ENCODE data around the gene ALMS1.
"Not testable (repeated sequence)": the region's sequence is repeated elsewhere in the genome, so short reads cannot be mapped to it uniquely, and the experiment has no call there.

The ALMS1 gene, protein sequence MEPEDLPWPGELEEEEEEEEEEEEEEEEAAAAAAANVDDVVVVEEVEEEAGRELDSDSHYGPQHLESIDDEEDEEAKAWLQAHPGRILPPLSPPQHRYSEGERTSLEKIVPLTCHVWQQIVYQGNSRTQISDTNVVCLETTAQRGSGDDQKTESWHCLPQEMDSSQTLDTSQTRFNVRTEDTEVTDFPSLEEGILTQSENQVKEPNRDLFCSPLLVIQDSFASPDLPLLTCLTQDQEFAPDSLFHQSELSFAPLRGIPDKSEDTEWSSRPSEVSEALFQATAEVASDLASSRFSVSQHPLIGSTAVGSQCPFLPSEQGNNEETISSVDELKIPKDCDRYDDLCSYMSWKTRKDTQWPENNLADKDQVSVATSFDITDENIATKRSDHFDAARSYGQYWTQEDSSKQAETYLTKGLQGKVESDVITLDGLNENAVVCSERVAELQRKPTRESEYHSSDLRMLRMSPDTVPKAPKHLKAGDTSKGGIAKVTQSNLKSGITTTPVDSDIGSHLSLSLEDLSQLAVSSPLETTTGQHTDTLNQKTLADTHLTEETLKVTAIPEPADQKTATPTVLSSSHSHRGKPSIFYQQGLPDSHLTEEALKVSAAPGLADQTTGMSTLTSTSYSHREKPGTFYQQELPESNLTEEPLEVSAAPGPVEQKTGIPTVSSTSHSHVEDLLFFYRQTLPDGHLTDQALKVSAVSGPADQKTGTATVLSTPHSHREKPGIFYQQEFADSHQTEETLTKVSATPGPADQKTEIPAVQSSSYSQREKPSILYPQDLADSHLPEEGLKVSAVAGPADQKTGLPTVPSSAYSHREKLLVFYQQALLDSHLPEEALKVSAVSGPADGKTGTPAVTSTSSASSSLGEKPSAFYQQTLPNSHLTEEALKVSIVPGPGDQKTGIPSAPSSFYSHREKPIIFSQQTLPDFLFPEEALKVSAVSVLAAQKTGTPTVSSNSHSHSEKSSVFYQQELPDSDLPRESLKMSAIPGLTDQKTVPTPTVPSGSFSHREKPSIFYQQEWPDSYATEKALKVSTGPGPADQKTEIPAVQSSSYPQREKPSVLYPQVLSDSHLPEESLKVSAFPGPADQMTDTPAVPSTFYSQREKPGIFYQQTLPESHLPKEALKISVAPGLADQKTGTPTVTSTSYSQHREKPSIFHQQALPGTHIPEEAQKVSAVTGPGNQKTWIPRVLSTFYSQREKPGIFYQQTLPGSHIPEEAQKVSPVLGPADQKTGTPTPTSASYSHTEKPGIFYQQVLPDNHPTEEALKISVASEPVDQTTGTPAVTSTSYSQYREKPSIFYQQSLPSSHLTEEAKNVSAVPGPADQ (N-terminal part only)

DNA sequence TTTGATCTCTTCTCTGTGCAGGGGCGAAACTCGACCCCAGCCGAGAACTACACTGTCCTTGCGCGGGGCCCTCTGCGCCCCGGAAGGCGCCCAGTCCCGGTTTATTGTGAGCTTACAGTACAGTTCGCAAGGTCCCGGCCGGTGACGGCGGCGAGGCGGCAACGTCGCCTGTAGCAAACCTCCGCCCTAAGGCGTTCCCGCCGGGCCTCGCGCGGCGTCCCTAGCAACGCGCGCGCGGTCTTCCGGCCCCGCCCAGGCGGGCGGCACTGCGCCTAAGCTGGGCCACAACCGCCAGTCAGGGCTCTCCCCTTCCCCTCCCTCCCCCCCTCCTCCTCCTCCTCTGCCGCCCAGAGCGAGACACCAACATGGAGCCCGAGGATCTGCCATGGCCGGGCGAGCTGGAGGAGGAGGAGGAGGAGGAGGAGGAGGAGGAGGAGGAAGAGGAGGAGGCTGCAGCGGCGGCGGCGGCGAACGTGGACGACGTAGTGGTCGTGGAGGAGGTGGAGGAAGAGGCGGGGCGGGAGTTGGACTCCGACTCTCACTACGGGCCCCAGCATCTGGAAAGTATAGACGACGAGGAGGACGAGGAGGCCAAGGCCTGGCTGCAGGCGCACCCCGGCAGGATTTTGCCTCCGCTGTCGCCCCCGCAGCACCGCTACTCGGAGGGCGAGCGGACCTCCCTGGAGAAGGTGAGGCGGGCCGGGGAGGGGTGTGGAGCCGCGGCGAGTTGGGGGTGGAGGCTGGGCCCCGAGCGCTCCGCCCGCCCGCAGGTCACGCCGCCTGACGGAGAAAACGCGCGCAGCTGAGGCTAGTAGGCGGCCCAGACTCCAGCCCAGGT is at the start of gene ALMS1:
ALMS1 (plus strand) TSS at position 333 of the 838 bp plus-strand sequence; CDS start at position 366, 33 bp downstream.
- no peak for FAIRE-seq

DNA sequence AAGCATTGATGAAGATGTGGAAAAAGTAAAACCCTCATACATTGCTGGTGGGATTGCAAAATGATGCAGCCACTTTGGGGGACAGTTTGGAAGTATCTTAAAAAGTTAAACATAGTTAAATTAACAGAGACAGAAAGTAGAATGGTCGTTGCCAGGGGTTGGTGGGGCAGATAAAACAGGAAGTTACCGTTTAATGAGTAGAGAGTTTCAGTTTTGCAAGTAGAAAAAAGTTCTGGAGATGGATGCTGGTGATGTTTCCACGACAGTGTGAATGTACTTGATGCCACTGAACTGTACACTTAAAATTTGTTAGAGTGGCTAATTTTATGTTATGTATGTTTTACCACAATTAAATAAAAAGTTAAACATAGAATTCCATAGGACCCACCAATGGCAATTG is 47.8 kb upstream of the ALMS1 start:
- no peak for FAIRE-seq

DNA sequence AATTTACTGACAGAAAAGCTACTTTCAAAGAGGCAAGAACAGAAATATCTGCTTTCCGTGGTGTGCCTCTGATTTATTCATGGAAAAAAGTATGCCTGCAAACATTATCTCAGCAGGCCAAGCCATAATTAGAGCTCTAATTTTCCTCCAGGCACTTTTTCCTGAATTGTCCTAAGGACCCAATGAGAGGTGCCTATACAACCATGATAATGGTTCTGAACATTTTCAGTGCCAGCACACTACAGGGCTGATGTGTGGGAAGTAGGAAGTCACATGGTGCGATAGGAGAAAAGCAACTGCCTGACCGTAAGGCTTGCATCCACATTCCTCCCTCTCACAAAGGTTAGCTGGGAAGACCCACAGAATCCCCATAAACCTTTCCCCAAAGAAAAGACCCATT is 46.4 kb upstream of the ALMS1 start:
- no peak for FAIRE-seq

DNA sequence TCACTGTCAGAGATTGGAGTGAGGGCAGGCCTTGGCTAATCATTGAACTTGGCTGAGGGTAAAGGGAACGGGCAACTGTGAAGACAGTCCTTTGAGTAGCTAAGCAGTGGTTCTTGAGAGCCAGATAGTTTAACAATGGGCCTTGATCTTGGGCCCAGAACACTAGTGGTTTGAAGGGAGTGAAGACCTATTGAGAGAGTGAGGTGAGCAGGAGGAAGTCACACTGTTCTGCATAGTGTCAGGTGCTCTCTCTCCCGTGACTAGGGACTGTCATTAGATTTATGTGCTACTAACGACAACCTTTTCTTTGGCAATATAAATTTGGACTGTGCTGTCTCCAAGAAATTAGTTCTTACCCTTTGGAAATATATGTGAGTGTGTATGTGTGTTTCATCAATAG is 44.6 kb upstream of the ALMS1 start:
- FAIRE-seq = no peak

DNA sequence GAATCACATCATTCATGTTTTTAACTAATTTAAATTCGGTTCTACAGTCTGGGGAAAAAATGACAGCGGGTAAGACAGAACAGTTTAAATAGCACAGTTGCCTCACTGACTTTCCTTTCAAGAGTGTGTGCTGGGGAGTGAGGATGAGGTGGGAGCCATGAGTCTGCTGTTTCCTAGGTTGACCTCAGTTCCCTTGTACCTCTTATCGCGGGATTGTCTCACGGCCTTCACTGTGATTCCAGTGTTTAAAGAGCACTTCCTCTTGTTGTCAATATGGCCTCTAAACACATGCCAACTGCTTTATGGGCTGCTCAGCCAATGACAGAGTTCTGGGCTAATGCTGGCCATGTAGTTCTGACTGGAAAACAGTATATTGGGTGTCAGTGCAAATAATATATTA is 41.6 kb upstream of the ALMS1 start:
- no peak for FAIRE-seq

DNA sequence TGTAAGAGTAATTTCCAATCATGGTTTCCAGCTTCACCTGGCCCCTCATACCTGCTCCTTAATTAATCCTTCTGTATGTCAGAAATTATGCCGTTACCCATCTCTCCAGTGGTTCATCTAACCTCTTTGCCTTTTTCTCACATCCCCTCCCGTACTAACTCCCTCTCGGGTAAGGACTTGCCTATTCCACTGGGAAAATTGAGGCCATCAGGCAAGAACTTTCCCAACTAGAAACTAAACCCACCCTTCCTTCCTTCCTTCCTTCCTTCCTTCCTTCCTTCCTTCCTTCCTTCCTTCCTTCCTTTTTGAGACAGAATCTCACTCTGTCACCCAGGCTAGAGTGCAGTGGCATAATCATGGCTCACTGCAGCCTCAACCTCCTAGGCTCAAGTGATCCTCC is 40.9 kb upstream of the ALMS1 start:
- FAIRE-seq = not testable (repeated sequence)

DNA sequence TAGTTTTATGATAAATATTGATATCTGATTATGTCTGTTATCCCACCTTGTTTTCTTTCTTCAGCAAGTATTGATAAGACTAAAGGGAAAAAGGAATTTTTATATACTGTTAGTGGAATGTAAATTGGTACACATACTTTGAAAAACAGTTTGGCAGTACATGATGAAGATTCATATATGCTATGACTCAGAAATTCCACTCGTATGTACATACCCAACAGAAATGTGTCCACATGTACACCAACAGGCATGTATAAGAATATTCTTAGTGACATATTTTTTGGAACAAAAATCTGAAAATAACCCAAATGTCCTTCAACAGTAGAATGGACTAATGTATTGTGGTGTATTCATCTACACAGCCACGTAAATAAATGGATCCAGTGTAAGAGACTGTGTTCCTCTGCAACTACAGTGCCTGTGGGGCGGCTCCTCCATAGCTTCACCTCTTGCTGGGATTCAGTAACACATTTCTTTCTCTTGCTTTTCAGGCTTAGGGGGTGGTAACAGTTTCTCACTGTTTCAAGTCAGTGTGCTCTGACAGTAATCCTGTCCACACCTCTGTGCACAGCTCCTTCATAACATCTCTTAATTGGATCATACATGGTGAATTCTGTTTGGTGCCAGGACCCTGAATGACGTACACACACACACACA is 35.5 kb upstream of the ALMS1 start:
- no peak for FAIRE-seq

DNA sequence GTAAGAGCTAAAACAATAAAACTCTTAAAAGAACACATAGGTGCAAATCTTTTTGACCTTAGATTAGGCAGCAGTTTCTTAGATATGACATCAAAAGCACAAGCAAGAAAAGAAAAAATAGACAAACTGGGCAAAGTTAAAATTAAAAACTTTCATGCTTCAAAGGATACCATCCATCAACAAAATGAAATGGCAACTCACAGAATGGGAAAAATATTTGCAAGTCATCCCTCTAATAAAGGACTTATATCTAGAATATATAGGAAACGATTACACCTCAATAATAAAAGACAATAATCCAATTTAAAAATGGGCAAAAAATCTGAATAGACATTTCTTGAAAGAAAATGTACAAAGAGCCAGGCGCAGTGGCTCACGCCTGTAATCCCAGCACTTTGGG is 29.5 kb upstream of the ALMS1 start:
- no peak for FAIRE-seq

DNA sequence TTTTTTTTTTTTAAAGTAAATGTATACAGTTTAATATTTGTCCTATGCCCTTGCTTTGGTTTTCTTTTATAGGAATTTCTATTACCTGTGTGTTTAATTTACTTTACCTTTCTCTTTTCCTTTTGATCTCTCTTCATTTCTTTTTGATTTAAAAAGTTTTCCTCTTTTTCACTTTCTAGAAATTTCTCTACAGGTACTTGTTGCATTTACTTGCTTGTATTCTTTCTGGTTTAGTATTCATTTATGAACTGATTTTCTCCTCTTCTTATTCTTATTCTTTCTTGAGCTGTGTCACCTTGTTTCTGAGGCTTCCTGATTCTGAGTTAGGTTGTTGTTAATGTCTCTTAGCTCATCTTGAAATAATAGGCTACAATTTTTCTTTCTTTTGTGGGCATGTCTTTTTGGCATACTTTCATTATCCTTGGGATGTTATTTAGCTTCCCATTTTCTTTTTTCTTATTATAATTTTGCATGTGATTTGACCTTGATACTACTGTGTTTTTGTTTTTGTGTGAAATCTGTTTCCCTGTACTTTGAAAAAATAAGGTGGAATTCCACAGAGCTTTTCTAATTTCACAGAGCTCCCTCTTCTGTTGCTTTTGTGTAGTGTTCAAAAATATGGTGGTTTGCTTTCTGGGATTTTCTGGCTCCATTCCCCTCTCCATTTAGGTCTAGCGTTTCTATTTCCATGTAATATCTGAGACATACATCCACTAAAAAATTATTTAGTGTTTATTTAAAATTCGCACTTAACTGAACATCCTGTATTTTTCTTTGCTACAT is 25.5 kb upstream of the ALMS1 start:
- peak; percentile 93 for FAIRE-seq

DNA sequence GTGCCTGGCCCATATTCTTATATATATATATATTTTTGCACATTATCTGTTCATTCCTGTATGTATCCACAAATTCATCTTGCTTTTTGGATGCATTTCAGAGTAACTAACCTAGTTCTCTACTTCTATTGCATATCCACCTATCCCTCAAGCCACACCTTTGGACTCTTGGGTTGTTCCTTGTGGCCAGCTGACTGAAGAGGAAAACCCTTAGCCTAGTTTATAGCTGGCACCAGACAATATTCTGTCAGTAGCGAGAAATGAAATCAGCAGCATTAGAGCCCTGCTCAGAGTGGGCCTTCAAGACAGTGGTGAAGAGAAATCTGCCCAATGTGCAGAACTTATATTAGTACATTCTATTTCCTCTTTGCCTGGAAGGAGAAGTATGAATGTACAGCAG is 19.6 kb upstream of the ALMS1 start:
- no peak for FAIRE-seq

DNA sequence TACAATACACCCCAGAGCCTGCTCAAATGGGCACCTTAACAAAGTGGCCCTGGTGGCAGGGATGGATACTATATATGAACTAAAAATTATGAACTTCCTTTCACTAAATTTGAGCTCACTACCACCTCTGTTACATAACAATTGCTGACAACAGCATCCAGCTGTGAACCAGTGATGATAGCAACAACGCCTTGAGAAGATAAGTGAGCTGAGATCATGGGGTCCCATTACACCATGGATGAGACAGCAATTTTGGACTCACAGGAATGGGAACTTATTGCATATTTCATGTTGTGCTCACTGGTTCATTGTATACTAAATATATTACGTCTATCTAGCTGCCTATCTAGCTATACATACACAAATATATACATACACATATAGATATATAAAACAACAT is 16.9 kb upstream of the ALMS1 start:
- no peak for FAIRE-seq

DNA sequence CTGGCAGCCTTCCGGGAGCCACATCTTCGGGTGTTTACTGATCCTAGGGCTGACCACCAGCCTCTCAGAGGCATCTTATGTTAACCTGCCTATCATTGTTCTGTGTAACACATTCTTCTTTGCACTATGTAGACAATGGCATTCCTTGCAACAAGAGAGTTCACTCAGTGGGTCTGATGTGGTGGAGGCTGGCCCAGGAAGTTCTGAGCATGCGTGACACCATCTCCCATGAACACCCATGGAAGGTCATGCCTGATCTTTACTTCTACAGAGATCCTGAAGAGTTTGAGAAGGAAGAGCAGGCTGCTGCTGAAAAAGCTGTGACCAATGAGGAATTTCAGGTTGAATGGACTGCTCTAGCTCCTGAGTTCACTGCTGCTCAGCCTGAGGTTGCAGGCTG is 15.3 kb upstream of the ALMS1 start:
- FAIRE-seq = no peak

DNA sequence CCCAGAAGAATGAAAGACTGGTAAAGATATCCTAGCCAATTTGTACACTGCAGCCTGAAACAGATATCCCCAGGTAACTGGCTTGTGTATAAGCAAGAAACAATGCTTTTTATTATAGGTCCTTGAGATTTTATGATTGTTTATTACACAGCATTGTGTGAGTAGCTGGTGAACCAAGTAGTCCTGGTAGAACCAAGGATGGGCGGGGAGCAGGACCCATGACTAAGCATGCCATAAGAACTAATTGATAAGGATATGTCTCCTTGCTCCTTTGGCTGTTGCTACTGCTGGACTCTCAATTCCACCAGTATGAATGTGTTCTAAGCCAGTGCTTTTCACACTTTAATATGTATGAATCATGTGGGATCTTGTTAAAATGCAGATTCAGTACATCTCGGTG is 12.3 kb upstream of the ALMS1 start:
- no peak for FAIRE-seq

DNA sequence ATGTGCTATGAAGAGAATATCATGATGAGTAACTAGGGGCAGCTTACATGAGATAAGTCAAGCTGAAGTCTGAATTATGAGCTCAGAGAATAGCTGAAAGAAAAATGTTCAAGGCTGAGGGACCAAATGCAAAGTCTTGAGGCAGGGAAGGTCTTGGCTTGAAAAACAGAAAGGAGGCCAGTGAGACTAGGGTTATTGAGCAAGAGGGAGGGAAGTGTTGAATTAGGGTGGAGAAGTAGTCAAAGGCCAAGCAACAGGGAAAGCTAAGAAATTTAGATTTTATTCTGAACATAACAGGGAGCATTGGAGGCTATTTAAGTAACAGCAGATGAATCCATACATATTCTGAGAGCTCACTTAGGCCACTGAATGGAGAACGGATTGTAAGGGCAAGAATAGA is 11.4 kb upstream of the ALMS1 start:
- no peak for FAIRE-seq

DNA sequence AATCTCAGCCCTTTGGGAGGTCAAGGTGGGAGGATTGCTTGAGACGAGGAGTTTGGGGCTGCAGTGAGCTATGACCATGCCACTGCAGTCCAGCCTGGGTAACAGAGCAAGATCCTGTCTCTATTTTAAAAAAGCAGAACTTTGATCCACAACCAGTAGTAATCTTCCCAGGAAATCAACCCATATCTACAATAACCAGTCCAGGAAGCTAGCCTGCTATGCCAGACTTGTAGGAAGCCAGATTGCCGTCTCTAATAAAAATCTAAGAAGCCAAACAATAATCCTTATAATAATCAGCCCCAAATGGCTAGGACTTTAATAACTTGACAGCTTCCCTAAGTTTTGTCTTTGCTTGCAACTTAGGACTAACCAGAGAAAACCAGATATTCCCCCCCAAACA is 9.0 kb upstream of the ALMS1 start:
- no peak for FAIRE-seq

DNA sequence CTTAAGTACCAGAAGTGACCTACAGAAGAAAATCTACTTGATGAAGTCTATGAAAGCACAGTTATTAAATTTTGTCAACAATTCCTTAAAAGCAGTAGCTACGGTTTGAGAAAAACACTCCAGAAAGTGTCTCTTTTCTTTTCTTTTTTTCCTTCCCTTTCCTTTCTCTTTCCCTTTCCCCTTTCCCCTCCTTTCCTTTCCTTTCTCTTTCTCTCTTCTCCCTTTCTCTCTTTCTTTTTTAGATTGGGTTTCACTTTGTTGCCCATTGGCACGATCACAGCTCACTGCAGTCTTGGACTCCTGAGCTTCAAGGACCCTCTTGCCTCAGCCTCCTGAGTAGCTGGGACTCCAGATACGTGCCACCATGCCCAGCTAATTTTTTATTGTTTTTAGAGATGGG is 2.6 kb upstream of the ALMS1 start:
- FAIRE-seq = no peak

DNA sequence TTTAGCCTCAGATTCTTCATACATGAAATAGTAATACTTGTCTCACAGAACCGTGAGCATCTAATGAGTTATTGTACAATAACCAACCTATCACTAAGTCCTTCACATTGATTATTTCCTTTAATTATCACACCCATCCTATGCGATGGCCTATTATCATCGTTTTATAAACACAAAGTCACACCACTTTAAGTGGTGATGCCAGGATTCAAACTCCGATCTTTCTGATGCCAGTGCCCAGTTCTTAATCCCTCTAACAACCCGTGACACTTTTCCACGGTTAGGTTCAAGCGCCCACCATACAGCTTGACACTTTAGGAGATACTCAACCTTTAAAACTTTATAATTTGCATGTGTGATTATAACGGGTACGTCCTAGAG is 523 bp upstream of the ALMS1 start:
- no peak for FAIRE-seq

DNA sequence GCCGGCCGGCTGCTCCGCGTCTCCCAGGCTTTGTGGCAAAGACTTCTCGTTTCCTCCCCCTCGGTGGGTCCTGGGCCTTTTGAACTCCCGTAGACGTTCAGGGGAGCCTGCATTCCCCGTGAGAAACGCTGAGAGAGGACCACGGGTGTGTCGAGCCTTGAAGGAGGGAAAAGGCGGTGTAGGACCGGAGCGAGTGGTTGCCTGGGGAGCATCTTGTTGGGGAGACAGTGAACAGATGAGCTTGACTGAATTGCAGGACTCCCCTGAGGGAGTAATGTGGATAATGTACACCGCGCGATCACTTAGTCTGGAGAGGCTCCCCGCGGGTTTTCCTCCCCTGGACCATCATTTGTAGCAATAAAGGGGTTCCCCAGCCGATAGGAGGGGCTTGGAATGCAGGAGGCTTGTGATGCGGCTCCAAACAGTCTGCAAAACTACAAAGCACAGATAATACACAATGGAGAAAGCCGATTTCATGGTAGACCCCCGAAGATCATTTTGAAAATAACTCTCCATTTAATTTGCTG is 769 bp downstream of the ALMS1 start:
- no peak for FAIRE-seq

DNA sequence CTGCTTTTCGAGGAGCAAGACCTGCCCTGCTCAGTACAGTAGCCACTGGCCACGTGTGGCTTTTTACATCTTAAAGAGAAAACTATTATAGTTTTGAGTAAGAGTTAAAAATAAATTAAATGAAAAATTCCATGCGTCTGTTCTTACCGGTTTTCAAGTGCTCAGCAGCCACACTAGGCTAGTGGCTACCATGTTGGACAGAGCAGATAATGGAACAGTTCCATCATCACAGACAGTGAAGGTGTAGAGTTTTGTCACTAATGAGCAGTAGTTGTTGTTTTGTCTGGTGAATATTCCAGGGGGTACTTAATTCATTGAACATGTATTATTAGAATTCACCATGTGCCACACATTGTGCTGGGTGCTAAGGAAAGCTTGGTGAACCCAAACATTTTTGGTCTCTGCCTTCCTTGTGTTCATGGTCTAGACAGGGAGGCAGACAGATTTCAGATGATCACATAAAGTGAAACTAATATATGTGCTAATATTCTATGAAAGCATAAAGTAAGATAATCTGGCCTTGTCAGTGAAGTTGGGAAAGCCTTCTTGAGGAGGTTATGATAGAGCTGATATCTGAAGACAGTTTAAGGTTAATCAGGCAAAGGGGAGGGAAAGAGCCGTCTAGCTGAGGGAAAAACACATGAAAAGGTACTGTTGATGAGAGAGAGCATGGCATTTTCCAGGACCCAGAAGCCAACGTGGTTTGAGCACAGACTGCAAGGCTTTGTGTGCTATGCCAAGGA is 1.4 kb downstream of the ALMS1 start:
- FAIRE-seq = no peak

All from G401.6 (cell line).